Brain microvascular endothelial cell (primary cell): ENCODE data around the gene DPM2.

Source experiments
- DNase-seq: peaks from one replicate; pipeline ENCODE4 v3.0.0-alpha.2; 2020
- H3K27ac ChIP-seq: fragments of 250-450 bp; sonication (Bioruptor Pico); 2 replicates; pipeline ENCODE4 v1.5.1; 2020; ENCODE audit warnings: mild to moderate bottlenecking, moderate library complexity
- H3K27me3 ChIP-seq: fragments of 250-450 bp; sonication (Bioruptor Pico); replicated peaks from 2 replicates; pipeline ENCODE4 v1.5.1; 2020; ENCODE audit warnings: mild to moderate bottlenecking
- H3K36me3 ChIP-seq: fragments of 250-450 bp; sonication (Bioruptor Pico); replicated peaks from 2 replicates; pipeline ENCODE4 v1.5.1; 2020; ENCODE audit warnings: mild to moderate bottlenecking
- H3K4me3 ChIP-seq: 2 replicates; pipeline ENCODE4 v1.5.1; 2011; ENCODE audit warnings: low read depth, mild to moderate bottlenecking, control low read depth, low read length, moderate library complexity
- CTCF ChIP-seq: IDR thresholded peaks from 2 replicates; pipeline ENCODE4 v1.5.1; 2011; ENCODE audit warnings: low read depth, mild to moderate bottlenecking, moderate library complexity, low read length, control low read depth, inconsistent platforms; ENCODE audit errors: missing control alignments
- in situ Hi-C: cut with HindIII; loops from 2 replicates; pipeline ENCODE4 v1.10.0; 2017; ENCODE audit warnings: low sequenced_read_pairs, low pct_ligation_motif_present

The DPM2 gene

GRCh38 chr9:127915325-127915752, 22.3 kb downstream of the DPM2 start:
- H3K27ac ChIP-seq = no peak overlapping the region

GRCh38 chr9:127913682-127914081, 24.0 kb downstream of the DPM2 start:
- peaks cover 30% of the 10 kb centered on the region for H3K36me3 ChIP-seq

More at GRCh38 chr9:127915325-127915752, 22.3 kb downstream of the DPM2 start:
- DNase-seq = no peak
- in situ Hi-C loops = no loop called here
- Histone ChIP-seq H3K36me3 (peaks cover 24% of the 10 kb centered on the region), H3K4me3 (no peak overlapping the region), H3K27me3 (no peaks in the 10 kb centered on the region)
- no peak for TF ChIP-seq CTCF

GRCh38 chr9:127912882-127913281, 24.8 kb downstream of the DPM2 start:
- TF ChIP-seq CTCF = no peak
- H3K36me3 ChIP-seq = peaks cover 32% of the 10 kb centered on the region
- no peak overlapping the region for H3K4me3 ChIP-seq
- no peak for DNase-seq
- H3K27me3 ChIP-seq = no peaks in the 10 kb centered on the region
- no peak overlapping the region for H3K27ac ChIP-seq
- in situ Hi-C loops = no loop called here

More at GRCh38 chr9:127913682-127914081, 24.0 kb downstream of the DPM2 start:
- Histone ChIP-seq H3K4me3 (no peak overlapping the region), H3K27ac (no peak overlapping the region), H3K27me3 (no peaks in the 10 kb centered on the region)
- no peak for TF ChIP-seq CTCF
- no peak for DNase-seq
- in situ Hi-C loops = no loop called here

- Histone ChIP-seq H3K36me3 (peaks cover 32% of the 10 kb centered on the region), H3K4me3 (no peak overlapping the region), H3K27ac (no peak overlapping the region)
These were observed 25.4 kb downstream of the DPM2 start for GRCh38 chr9:127912296-127912695.

GRCh38 chr9:127910613-127911205, 26.9 kb downstream of the DPM2 start:
- peak; percentile 28 for TF ChIP-seq CTCF
- in situ Hi-C loops = no loop called here
- no peak for DNase-seq
- Histone ChIP-seq H3K36me3 (peaks cover 32% of the 10 kb centered on the region), H3K27ac (no peak overlapping the region), H3K27me3 (no peaks in the 10 kb centered on the region), H3K4me3 (no peak overlapping the region)

More at GRCh38 chr9:127912296-127912695, 25.4 kb downstream of the DPM2 start:
- in situ Hi-C loops = no loop called here
- no peaks in the 10 kb centered on the region for H3K27me3 ChIP-seq
- no peak for DNase-seq
- TF ChIP-seq CTCF = no peak

- in situ Hi-C loops = no loop called here
- H3K36me3 ChIP-seq = peaks cover 32% of the 10 kb centered on the region
- TF ChIP-seq CTCF = no peak
- H3K27ac ChIP-seq = no peak overlapping the region
- no peaks in the 10 kb centered on the region for H3K27me3 ChIP-seq
- no peak for DNase-seq
- H3K4me3 ChIP-seq = no peak overlapping the region
These were observed 27.8 kb downstream of the DPM2 start for GRCh38 chr9:127909839-127910273.
